GM12878 (cell line): ENCODE measurements around the gene CHODL. TPM values are rescaled to one million over a fixed set of nuclear protein-coding genes. Genes with fewer than 3 reads are reported as not detected.

Source experiments
- ATAC-seq: fragments of 200-7000 bp; cut with Tn5 transposase; 3 replicates; pipeline ENCODE4 v1.9.1; 2020; ENCODE audit warnings: mild to moderate bottlenecking, moderate library complexity
- BruUV-seq: library from RNA; stranded (reverse); fragments of 400-500 nt; replicated peaks from 2 replicates; lab custom pipeline; 2021; lab: Mats Ljungman, UMichigan
- CTCF ChIA-PET: fragments of 300-600 bp; sonication (Branson Sonifier 250); formaldehyde crosslinking; extraction: SDS; loops from one replicate; lab custom pipeline; 2021; ENCODE audit warnings: inconsistent platforms; lab: Yijun Ruan, JAX
- POLR2A ChIA-PET: fragments of 350-600 bp; formaldehyde crosslinking; extraction: SDS; loops from one replicate; lab custom pipeline; 2021; ENCODE audit warnings: inconsistent platforms; lab: Charles Lee
- RAD21 ChIA-PET: fragments of 300-600 bp; sonication (Branson Sonifier 250); formaldehyde crosslinking; loops from one replicate; lab custom pipeline; 2023; ENCODE audit warnings: antibody characterized with exemption; ENCODE audit not compliant: unreplicated experiment; lab: Charles Lee
- SMC1A ChIA-PET: fragments of 300-600 bp; sonication (Branson Sonifier 250); formaldehyde crosslinking; loops from one replicate; lab custom pipeline; 2023; ENCODE audit not compliant: unreplicated experiment, uncharacterized antibody; lab: Charles Lee
- DNase-seq: peaks from one replicate; pipeline ENCODE4 v3.0.0-alpha.2; 2011; ENCODE audit warnings: low read depth, low spot score
- FAIRE-seq: peaks from 3 replicates; lab custom pipeline; 2011; peaks lifted over from hg19 to GRCh38; lab: Jason Lieb, UNC
- H2AFZ ChIP-seq: 2 replicates; pipeline ENCODE4 v1.6.0; 2011; ENCODE audit warnings: low read depth, low read length, control low read depth; ENCODE audit not compliant: control insufficient read depth
- H3K27ac ChIP-seq: 2 replicates; pipeline ENCODE4 v1.5.1; 2011; ENCODE audit warnings: control low read depth; ENCODE audit not compliant: control insufficient read depth, insufficient read depth
- H3K27me3 ChIP-seq, 2 experiments: replicated peaks in 1 of 2; 2 replicates each; pipeline versions ENCODE4 v1.6.0 to v1.6.1; 2011; ENCODE audit warnings: low read length in 1 of 2; ENCODE audit not compliant: control insufficient read depth in 2 of 2, insufficient read depth in 2 of 2
- H3K36me3 ChIP-seq, 2 experiments: 2 replicates each; pipeline ENCODE4 v1.5.1; 2011; ENCODE audit warnings: low read length in 1 of 2; ENCODE audit not compliant: control insufficient read depth in 2 of 2, insufficient read depth in 2 of 2
- H3K4me1 ChIP-seq: 2 replicates; pipeline ENCODE4 v1.6.1; 2011; ENCODE audit warnings: mild to moderate bottlenecking, low read length, moderate library complexity, mixed read lengths; ENCODE audit not compliant: control insufficient read depth, insufficient read depth
- H3K4me2 ChIP-seq: 2 replicates; pipeline ENCODE4 v1.6.0; 2011; ENCODE audit warnings: control low read depth; ENCODE audit not compliant: control insufficient read depth, insufficient read depth
- H3K4me3 ChIP-seq: fragments of 200-600 bp; sonication (generic); 2 replicates; pipeline ENCODE4 v1.5.1; 2016
- H3K79me2 ChIP-seq: 2 replicates; pipeline ENCODE4 v1.6.0; 2011; ENCODE audit warnings: low read length; ENCODE audit not compliant: control insufficient read depth, insufficient read depth
- H3K9ac ChIP-seq: 2 replicates; pipeline ENCODE4 v1.8.0; 2011; ENCODE audit warnings: low read length, control low read depth, mixed read lengths; ENCODE audit not compliant: control insufficient read depth, insufficient read depth
- H3K9me3 ChIP-seq: replicated peaks from 3 replicates; pipeline ENCODE4 v1.5.1; 2011; ENCODE audit warnings: mild to moderate bottlenecking, low read length; ENCODE audit not compliant: control insufficient read depth, insufficient read depth
- H4K20me1 ChIP-seq: 2 replicates; pipeline ENCODE4 v1.6.0; 2011; ENCODE audit not compliant: control insufficient read depth, insufficient read depth
- ATF7 ChIP-seq: fragments of 450-650 bp; IDR thresholded peaks from 2 replicates; pipeline ENCODE4 v1.6.1; 2016; ENCODE audit warnings: low read depth, mild to moderate bottlenecking
- BCL11A ChIP-seq: IDR thresholded peaks from 2 replicates; pipeline ENCODE4 v1.6.1; 2011; ENCODE audit warnings: low read depth, low read length
- BRCA1 ChIP-seq: IDR thresholded peaks from 2 replicates; pipeline ENCODE4 v1.6.1; 2011; ENCODE audit warnings: low read depth, low read length, improper control_type of control experiment
- CBX3 ChIP-seq: fragments of 200-600 bp; sonication (generic); IDR thresholded peaks from 2 replicates; pipeline ENCODE4 v1.6.1; 2016; ENCODE audit warnings: low read depth, borderline replicate concordance
- CEBPB ChIP-seq, 2 experiments: fragments of 150-350 bp in 1 of 2; IDR thresholded peaks; 2 replicates each; pipeline ENCODE4 v1.6.1; 2012 to 2014; ENCODE audit warnings: low read depth in 2 of 2, low read length in 2 of 2, borderline replicate concordance in 1 of 2, inconsistent platforms in 1 of 2
- HCFC1 ChIP-seq: fragments of 150-350 bp; IDR thresholded peaks from 2 replicates; pipeline ENCODE4 v1.6.1; 2014; ENCODE audit warnings: low read length
- PML ChIP-seq: IDR thresholded peaks from 2 replicates; pipeline ENCODE4 v1.6.1; 2012; ENCODE audit warnings: low read length, inconsistent platforms
- TAF1 ChIP-seq: IDR thresholded peaks from 2 replicates; pipeline ENCODE4 v1.6.1; 2011; ENCODE audit warnings: mild to moderate bottlenecking, low read depth, low read length, borderline replicate concordance
- TCF7 ChIP-seq: IDR thresholded peaks from 2 replicates; pipeline ENCODE4 v1.6.1; 2014; ENCODE audit warnings: antibody characterized with exemption, borderline replicate concordance
- ZNF24 ChIP-seq: fragments of 450-650 bp; IDR thresholded peaks from 2 replicates; pipeline ENCODE4 v1.6.1; 2017; ENCODE audit warnings: antibody characterized with exemption, mild to moderate bottlenecking
- WGBS: methylation state at CpG from one replicate; pipeline ENCODE4 v1.1.6; 2016; ENCODE audit warnings: low lambda C conversion rate; ENCODE audit not compliant: insufficient replicate concordance, insufficient coverage; ENCODE audit errors: missing lambda C conversion rate; 5-methylcytosine and 5-hydroxymethylcytosine counted together
- in situ Hi-C: fragments of 300-500 bp; cut with MboI; formaldehyde crosslinking; loops from 9 replicates; pipeline ENCODE4 v1.14.3; 2018; ENCODE audit warnings: mixed read lengths
- intact Hi-C: fragments of 100-400 bp; cut with micrococcal nuclease; formaldehyde crosslinking; loops from one replicate; pipeline ENCODE4 v1.14.2; 2022; ENCODE audit not compliant: unreplicated experiment
- polyA plus RNA-seq, 11 experiments: library from polyadenylated mRNA; depleted of rRNA in 4 of 11; unstranded in 6 of 11; stranded (reverse) in 5 of 11; fragments of >200 nt; fragmentation: Nextera tagmentation in 4 of 11; fragmentation: Illumina TruSeq in 1 of 11; extraction: Ambion mirVana in 4 of 11; extraction: Trizol in 1 of 11; gene quantifications; 1 replicate in 1 of 11; 2 replicates in 10 of 11; pipeline versions ENCODE4 v1.2.1 to v1.2.3, GENCODE V29; 2011 to 2016; ENCODE audit warnings: inconsistent platforms in 2 of 11, missing spikeins in 2 of 11, low read depth in 1 of 11
- total RNA-seq, 4 experiments: library from RNA; depleted of rRNA in 3 of 4; stranded (reverse); fragments of >200 nt in 3 of 4; fragmentation: Illumina TruSeq in 1 of 4; extraction: Trizol in 1 of 4; gene quantifications; 2 replicates each; pipeline versions ENCODE4 v1.2.1 to v1.2.3, GENCODE V29; 2013 to 2021
- TF ChIP-seq, protein P1 (sequence below): fragments of 450-650 bp; formaldehyde crosslinking; IDR thresholded peaks from 2 replicates; pipeline ENCODE4 v1.5.0; 2022; ENCODE audit warnings: mild to moderate bottlenecking, missing genetic modification characterization

Gene CHODL
- total and polyA plus RNA-seq, 10 of the 15 experiments (the other 5 are each of a cell fraction or from before 2014, with no cell fraction given) = 0.11 to 0.69 (median 0.20) TPM; not detected in 1

DNA sequence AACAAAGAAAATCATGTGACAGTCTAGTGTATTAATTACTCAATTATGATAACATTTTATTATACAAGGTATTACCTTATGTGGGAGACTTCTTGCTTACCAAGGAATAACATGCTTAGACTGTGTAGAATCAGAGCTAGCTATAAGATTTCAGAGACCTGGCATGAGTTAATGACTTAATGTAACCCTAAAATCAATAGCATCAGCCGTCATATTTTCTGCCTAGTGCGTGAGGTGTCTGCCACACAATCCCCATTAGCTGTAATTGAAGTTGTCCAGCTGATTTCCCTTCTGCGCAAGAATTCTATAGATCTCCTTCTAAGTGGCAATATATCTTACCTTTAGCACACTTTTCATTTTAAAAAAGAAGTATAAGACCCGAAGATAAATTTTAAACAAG, 28.8 kb downstream of the CHODL start:
- no peak for FAIRE-seq
- CTCF ChIA-PET = interaction anchor here (0.5 kb wide), 1 partner anchor 43 kb away, joined by 4 read pairs; no protein-coding TSS in a partner anchor
- intact Hi-C loops = no loop called here
- no peaks in the 10 kb centered on the region for H3K27me3 ChIP-seq
- DNase-seq = no peak
- H3K4me1 ChIP-seq = no peaks in the 10 kb centered on the region
- H4K20me1 ChIP-seq = no peaks in the 10 kb centered on the region
- POLR2A ChIA-PET = no interaction called here
- H3K4me3 ChIP-seq = no peak overlapping the region
- no peak overlapping the region for H3K27ac ChIP-seq
- TF ChIP-seq, protein P1, sequence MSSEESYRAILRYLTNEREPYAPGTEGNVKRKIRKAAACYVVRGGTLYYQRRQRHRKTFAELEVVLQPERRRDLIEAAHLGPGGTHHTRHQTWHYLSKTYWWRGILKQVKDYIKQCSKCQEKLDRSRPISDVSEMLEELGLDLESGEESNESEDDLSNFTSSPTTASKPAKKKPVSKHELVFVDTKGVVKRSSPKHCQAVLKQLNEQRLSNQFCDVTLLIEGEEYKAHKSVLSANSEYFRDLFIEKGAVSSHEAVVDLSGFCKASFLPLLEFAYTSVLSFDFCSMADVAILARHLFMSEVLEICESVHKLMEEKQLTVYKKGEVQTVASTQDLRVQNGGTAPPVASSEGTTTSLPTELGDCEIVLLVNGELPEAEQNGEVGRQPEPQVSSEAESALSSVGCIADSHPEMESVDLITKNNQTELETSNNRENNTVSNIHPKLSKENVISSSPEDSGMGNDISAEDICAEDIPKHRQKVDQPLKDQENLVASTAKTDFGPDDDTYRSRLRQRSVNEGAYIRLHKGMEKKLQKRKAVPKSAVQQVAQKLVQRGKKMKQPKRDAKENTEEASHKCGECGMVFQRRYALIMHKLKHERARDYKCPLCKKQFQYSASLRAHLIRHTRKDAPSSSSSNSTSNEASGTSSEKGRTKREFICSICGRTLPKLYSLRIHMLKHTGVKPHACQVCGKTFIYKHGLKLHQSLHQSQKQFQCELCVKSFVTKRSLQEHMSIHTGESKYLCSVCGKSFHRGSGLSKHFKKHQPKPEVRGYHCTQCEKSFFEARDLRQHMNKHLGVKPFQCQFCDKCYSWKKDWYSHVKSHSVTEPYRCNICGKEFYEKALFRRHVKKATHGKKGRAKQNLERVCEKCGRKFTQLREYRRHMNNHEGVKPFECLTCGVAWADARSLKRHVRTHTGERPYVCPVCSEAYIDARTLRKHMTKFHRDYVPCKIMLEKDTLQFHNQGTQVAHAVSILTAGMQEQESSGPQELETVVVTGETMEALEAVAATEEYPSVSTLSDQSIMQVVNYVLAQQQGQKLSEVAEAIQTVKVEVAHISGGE (CRISPR knock-in tag) = no peak
- TF ChIP-seq ATF7 (no peak), BRCA1 (no peak), ZNF24 (no peak)
- 6% methylated on average over 4 of the region's 4 CpGs for WGBS
- in situ Hi-C loops = no loop called here
- H3K9me3 ChIP-seq = no peaks in the 10 kb centered on the region
- no peak overlapping the region for H3K4me2 ChIP-seq
- H2AFZ ChIP-seq = no peak overlapping the region
- H3K9ac ChIP-seq = no peak overlapping the region
- no peak for ATAC-seq
- RAD21 ChIA-PET = no interaction called here
- H3K79me2 ChIP-seq = no peaks in the 10 kb centered on the region
- no TSS peak for BruUV-seq
- SMC1A ChIA-PET = no interaction called here
- H3K36me3 ChIP-seq = no peaks in the 10 kb centered on the region

DNA sequence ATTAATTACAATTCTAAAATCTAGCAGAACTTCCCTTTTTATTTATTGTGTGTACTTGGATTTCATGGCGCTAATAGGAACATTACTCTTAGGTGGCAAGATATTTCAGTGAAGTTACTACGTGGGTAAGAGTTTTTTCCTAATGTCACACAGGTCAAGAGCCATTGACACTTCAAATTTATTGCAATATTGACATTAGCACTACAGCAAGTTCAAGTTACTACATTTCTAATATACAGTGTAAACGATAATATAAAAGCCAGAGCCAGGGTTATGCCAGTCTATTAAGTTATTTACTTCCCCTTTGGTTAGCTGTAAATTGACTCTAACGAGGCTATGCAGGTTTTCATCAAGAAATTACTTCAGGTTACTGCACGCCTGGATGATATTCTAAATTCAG, 29.7 kb downstream of the CHODL start:
- no peak overlapping the region for H3K4me2 ChIP-seq
- H3K9ac ChIP-seq = no peak overlapping the region
- H3K9me3 ChIP-seq = no peaks in the 10 kb centered on the region
- BruUV-seq = no TSS peak
- no peaks in the 10 kb centered on the region for H3K27me3 ChIP-seq
- ChIA-PET RAD21 (no interaction called here), SMC1A (no interaction called here), CTCF (no interaction called here), POLR2A (no interaction called here)
- DNase-seq = no peak
- no peak for FAIRE-seq
- H4K20me1 ChIP-seq = no peaks in the 10 kb centered on the region
- ATAC-seq = no peak
- no peaks in the 10 kb centered on the region for H3K4me1 ChIP-seq
- H3K36me3 ChIP-seq = no peaks in the 10 kb centered on the region
- no peaks in the 10 kb centered on the region for H3K79me2 ChIP-seq
- intact Hi-C loops (no loop called here), in situ Hi-C loops (no loop called here)
- WGBS = under 1% methylated on average over 5 of the region's 5 CpGs
- no peak overlapping the region for H2AFZ ChIP-seq
- H3K4me3 ChIP-seq = no peak overlapping the region
- no peak overlapping the region for H3K27ac ChIP-seq
- TF ChIP-seq HCFC1 (no peak), TAF1 (no peak), TCF7 (no peak), PML (no peak), CBX3 (no peak), CEBPB (IDR thresholded peaks at IDR 0.05; ENCODE audit: borderline replicate concordance in 1 of 2, low read depth in 2 of 2, low read length in 2 of 2) (no peak), BCL11A (no peak)
